GM12873 (cell line): ENCODE results near the gene EPB41L1.

Experiments used
- CTCF ChIP-seq: IDR thresholded peaks from 2 replicates; pipeline ENCODE4 v1.5.1; 2012; ENCODE audit warnings: low read depth, mild to moderate bottlenecking, moderate library complexity, low read length, control low read depth; ENCODE audit not compliant: insufficient read depth; ENCODE audit errors: missing control alignments

EPB41L1 gene

DNA sequence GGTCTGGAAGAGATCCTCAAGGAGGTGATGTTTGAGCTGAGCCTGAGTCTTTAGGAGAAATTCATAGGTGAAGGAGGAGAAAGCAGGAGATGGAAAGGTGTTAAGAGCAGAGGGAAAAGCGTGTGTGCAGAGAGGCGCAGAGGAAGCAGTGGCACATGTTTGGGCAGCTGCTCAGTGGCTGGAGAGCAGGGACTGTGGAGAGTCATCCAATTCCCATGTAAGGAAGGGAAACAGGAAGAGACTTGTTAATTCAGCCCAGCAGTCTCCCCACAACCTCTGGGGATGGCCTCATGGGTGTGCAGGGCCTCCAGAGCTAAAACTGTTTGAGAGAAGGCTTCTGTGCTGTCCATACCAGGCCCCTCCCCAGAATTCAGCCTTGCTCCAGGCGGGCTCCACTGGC, 98.0 kb downstream of the EPB41L1 start:
- no peak for TF ChIP-seq CTCF

DNA sequence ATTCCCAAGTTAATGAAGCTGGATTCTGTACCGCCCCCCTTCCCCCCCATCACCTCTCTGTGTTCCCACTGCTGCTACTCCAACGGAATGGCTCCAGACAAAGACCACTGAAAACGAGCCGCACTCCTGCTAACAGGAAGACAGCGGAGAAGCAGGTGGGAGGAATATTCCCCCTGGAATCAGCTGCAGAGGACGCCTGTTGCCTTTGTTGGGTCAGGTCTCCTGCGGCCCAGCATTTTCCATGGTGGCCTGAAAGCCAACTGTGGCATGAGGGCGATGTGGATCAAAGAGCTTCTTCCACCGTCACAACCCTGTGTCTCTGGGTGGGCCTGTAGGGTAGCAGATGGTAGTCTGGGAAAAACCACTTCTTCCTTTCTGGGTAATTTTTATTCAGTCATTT, 98.5 kb downstream of the EPB41L1 start:
- no peak for TF ChIP-seq CTCF

DNA sequence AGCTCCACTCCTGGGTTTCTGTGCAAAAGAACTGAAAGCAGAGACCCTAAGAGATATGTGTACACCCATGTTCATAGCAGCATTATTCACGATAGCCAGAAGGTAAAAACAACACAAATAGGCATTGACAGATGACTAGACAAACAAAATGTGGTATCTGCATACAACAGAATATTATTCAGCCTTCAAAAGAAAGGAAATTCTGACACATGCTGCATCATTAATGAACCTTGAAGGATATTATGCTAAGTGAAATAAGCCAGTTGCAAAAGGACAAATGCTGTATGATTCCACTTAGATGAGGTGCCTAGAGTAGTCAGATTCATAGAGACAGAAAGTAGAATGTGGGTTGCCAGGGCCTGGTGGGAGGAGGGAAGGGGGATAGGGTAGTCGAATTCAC, 99.5 kb downstream of the EPB41L1 start:
- no peak for TF ChIP-seq CTCF

- no peak for TF ChIP-seq CTCF
These were observed 100.9 kb downstream of the EPB41L1 start for GRCh38 chr20:36255445-36255844.

- no peak for TF ChIP-seq CTCF
These were observed 104.9 kb downstream of the EPB41L1 start for GRCh38 chr20:36259177-36260061.

GRCh38 chr20:36260316-36260715, 105.8 kb downstream of the EPB41L1 start:
- no peak for TF ChIP-seq CTCF

- TF ChIP-seq CTCF: no peak
These were observed 107.0 kb downstream of the EPB41L1 start for GRCh38 chr20:36261389-36262105.
